Measurements from ENCODE around the gene FNDC11. TPM values are rescaled to one million over a fixed set of nuclear protein-coding genes. Genes with fewer than 3 reads are reported as not detected.

FNDC11 gene
- total and polyA plus RNA-seq, 4 donors: under 0.01 to 0.01 TPM; not detected in 2

- peaks cover 0 to 25% (median 20%) of the 10 kb centered on the region in 4 donors for H3K36me3 ChIP-seq (ENCODE audit: control insufficient read depth in 4 of 4, insufficient read depth in 3 of 4, low read depth in 1 of 4, low read length in 3 of 4)
- H3K27ac ChIP-seq (ENCODE audit: low read depth in 1 of 2, low read length in 2 of 2): no peak overlapping the region
- H3K4me1 ChIP-seq (ENCODE audit: control insufficient read depth in 4 of 4, insufficient read depth in 4 of 4, low read length in 3 of 4): peaks cover 0 to 2% (median 0%) of the 10 kb centered on the region in 4 donors
- no peak for DNase-seq (ENCODE audit: low spot score)
- 91% methylated on average over 19 of the region's 19 CpGs for WGBS
- peaks cover 0 to 1% (median 0%) of the 10 kb centered on the region in 4 donors for H3K9me3 ChIP-seq (ENCODE audit: control insufficient read depth in 4 of 4, low read length in 3 of 4)
- no peaks in the 10 kb centered on the region for H3K27me3 ChIP-seq (ENCODE audit: control insufficient read depth in 4 of 4, insufficient read depth in 4 of 4, low read length in 3 of 4)
- no peak overlapping the region for H3K4me3 ChIP-seq (ENCODE audit: low read depth in 1 of 3, low read length in 3 of 3)
- TF ChIP-seq HNF4G (IDR thresholded peaks at IDR 0.05): no peak
- TF ChIP-seq RAD21 (IDR thresholded peaks at IDR 0.05): no peak
- no peak for TF ChIP-seq GABPA (IDR thresholded peaks at IDR 0.05 in 1 of 2, conservative IDR thresholded peaks at IDR 0.05 in 1 of 2)
- TF ChIP-seq EGR1 (IDR thresholded peaks at IDR 0.05; ENCODE audit: low read depth in 2 of 2): no peak
- no peak for TF ChIP-seq YY1 (IDR thresholded peaks at IDR 0.05)
- TF ChIP-seq ZBTB33 (IDR thresholded peaks at IDR 0.05): no peak
- TF ChIP-seq CTCF (IDR thresholded peaks at IDR 0.05; ENCODE audit: low read depth, low read length, missing input control): no peak
- TF ChIP-seq SP1 (IDR thresholded peaks at IDR 0.05): no peak
- no peak for TF ChIP-seq ATF3 (IDR thresholded peaks at IDR 0.05)
- no peak for TF ChIP-seq FOXA2 (IDR thresholded peaks at IDR 0.05)
- TF ChIP-seq REST (IDR thresholded peaks at IDR 0.05): no peak
- no peak for TF ChIP-seq MAX (IDR thresholded peaks at IDR 0.05)
- no peak for TF ChIP-seq TAF1 (conservative IDR thresholded peaks at IDR 0.05)
- no peak for TF ChIP-seq HNF4A (conservative IDR thresholded peaks at IDR 0.05)
- no peak for TF ChIP-seq NR2F2 (IDR thresholded peaks at IDR 0.05)
- no peak for TF ChIP-seq RXRA (IDR thresholded peaks at IDR 0.05)
- no peak for TF ChIP-seq JUND (IDR thresholded peaks at IDR 0.05)
- no peak for TF ChIP-seq FOXA1 (IDR thresholded peaks at IDR 0.05)
- H3K9ac ChIP-seq (ENCODE audit: low read depth in 1 of 2, low read length in 2 of 2): no peak overlapping the region
Measured at GRCh38 chr20:63557481-63557891, 3.5 kb downstream of the FNDC11 start.

All from liver (tissue), 9 donors.